Cardiac muscle cell (in vitro differentiated cells and primary cell): ENCODE results near the gene PLAU. TPM values are rescaled to one million over a fixed set of nuclear protein-coding genes. Genes with fewer than 3 reads are reported as not detected.

ENCODE experiments used
- DNase-seq, 2 donors: peaks; one replicate each; pipeline versions ENCODE4 v3.0.0 to v3.0.0-alpha.2; 2010 to 2017; ENCODE audit warnings: low read depth in 1 of 2, low spot score in 1 of 2
- H3K27ac ChIP-seq: fragments of 200-600 bp; sonication (generic); 2 replicates; pipeline ENCODE4 v1.5.1; 2016
- H3K27me3 ChIP-seq: fragments of 200-600 bp; sonication (generic); 2 replicates; pipeline ENCODE4 v1.6.0; 2016; ENCODE audit warnings: control low read depth
- H3K36me3 ChIP-seq: fragments of 200-600 bp; sonication (generic); 2 replicates; pipeline ENCODE4 v1.5.1; 2016; ENCODE audit warnings: control low read depth
- H3K4me1 ChIP-seq: fragments of 200-600 bp; sonication (generic); 2 replicates; pipeline ENCODE4 v1.8.1; 2017; ENCODE audit warnings: low read depth, mild to moderate bottlenecking, mixed run types
- H3K4me3 ChIP-seq: fragments of 200-600 bp; sonication (generic); 2 replicates; pipeline ENCODE4 v1.5.1; 2016; ENCODE audit warnings: mild to moderate bottlenecking
- H3K9me3 ChIP-seq: fragments of 200-600 bp; sonication (generic); 2 replicates; pipeline ENCODE4 v1.5.1; 2017; ENCODE audit warnings: low read depth, mild to moderate bottlenecking, control low read depth
- CTCF ChIP-seq: IDR thresholded peaks from 2 replicates; pipeline ENCODE4 v1.5.1; 2012; ENCODE audit warnings: low read depth, mild to moderate bottlenecking, low read length
- polyA plus RNA-seq: library from polyadenylated mRNA; unstranded; fragments of >200 nt; fragmentation: Nextera tagmentation; extraction: Ambion mirVana; gene quantifications from 2 replicates; pipeline ENCODE4 v1.2.1, GENCODE V29; 2016
- total RNA-seq: library from RNA; depleted of rRNA; stranded (reverse); fragments of >200 nt; gene quantifications from 2 replicates; pipeline ENCODE4 v1.2.3, GENCODE V29; 2016

PLAU gene
- total and polyA plus RNA-seq, 2 experiments from 2014 or later: 3.8 to 4.1 TPM

GRCh38 chr10:73865459-73866442 lies 45.2 kb upstream of the PLAU start:
- H3K4me1 ChIP-seq: peaks cover 28% of the 10 kb centered on the region
- no peaks in the 10 kb centered on the region for H3K27me3 ChIP-seq
- TF ChIP-seq CTCF: no peak
- H3K27ac ChIP-seq: no peak overlapping the region
- H3K36me3 ChIP-seq: no peaks in the 10 kb centered on the region
- H3K4me3 ChIP-seq: no peak overlapping the region
- no peaks in the 10 kb centered on the region for H3K9me3 ChIP-seq
- DNase-seq: no peak

GRCh38 chr10:73866621-73867020 lies 44.3 kb upstream of the PLAU start:
- H3K36me3 ChIP-seq: no peaks in the 10 kb centered on the region
- H3K9me3 ChIP-seq: no peaks in the 10 kb centered on the region
- DNase-seq: no peak
- H3K27ac ChIP-seq: no peak overlapping the region
- H3K4me1 ChIP-seq: peaks cover 28% of the 10 kb centered on the region
- TF ChIP-seq CTCF: no peak
- H3K27me3 ChIP-seq: no peaks in the 10 kb centered on the region
- no peak overlapping the region for H3K4me3 ChIP-seq

GRCh38 chr10:73867126-73867807 lies 43.7 kb upstream of the PLAU start:
- peak in 1 of 2 donors; percentile 39 for DNase-seq
- H3K27ac ChIP-seq: peak overlapping the region; percentile 61
- H3K27me3 ChIP-seq: no peaks in the 10 kb centered on the region
- no peak overlapping the region for H3K4me3 ChIP-seq
- no peaks in the 10 kb centered on the region for H3K36me3 ChIP-seq
- H3K9me3 ChIP-seq: no peaks in the 10 kb centered on the region
- H3K4me1 ChIP-seq: peaks cover 28% of the 10 kb centered on the region
- TF ChIP-seq CTCF: no peak

- no peaks in the 10 kb centered on the region for H3K9me3 ChIP-seq
- H3K27ac ChIP-seq: peak overlapping the region; percentile 26
- peaks cover 28% of the 10 kb centered on the region for H3K4me1 ChIP-seq
Observed at GRCh38 chr10:73867871-73868631, 42.9 kb upstream of the PLAU start.

More at GRCh38 chr10:73867871-73868631, 42.9 kb upstream of the PLAU start:
- TF ChIP-seq CTCF: no peak
- H3K36me3 ChIP-seq: no peaks in the 10 kb centered on the region
- no peaks in the 10 kb centered on the region for H3K27me3 ChIP-seq
- H3K4me3 ChIP-seq: no peak overlapping the region
- peak in 1 of 2 donors; percentile 54 for DNase-seq
